H54 (cell line): Measurements from ENCODE around the gene UPK3A.

ENCODE experiments used
- DNase-seq: peaks from one replicate; pipeline ENCODE4 v3.0.0; 2011; ENCODE audit warnings: low spot score, mixed read lengths; ENCODE audit not compliant: insufficient read length
- FAIRE-seq: peaks from 3 replicates; lab custom pipeline; 2011; peaks lifted over from hg19 to GRCh38; lab: Jason Lieb, UNC
- POLR2A ChIP-seq: IDR thresholded peaks from 2 replicates; pipeline ENCODE4 v1.6.1; 2011; ENCODE audit warnings: low read depth, mild to moderate bottlenecking, low read length

Gene UPK3A

GRCh38 chr22:45330548-45330947 is 45.8 kb downstream of the UPK3A start:
- TF ChIP-seq POLR2A: no peak
- FAIRE-seq (no peak), DNase-seq (no peak)

DNA sequence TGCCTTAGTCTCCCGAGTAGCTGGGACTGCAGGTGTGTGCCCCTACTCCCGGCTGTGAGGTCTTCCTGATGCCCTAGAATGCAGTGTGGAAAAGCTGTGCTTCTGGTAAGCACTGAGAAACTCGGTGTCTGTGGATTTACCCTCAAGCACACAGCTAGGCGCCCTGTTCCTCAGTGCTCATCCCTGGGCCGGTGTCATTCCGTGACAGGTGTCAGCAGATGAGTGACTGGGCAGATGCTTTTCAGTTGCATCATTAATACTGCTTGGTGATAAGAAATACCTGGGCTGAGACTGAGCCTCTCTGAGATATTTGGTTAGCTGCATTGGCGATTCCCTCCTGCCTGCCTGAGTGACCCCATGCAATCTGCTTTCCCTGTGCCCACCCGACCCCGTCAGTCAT is 46.7 kb downstream of the UPK3A start:
- TF ChIP-seq POLR2A: no peak
- DNase-seq (no peak), FAIRE-seq (no peak)

- FAIRE-seq: no peak
- TF ChIP-seq POLR2A: no peak
- no peak for DNase-seq
These were observed 47.3 kb downstream of the UPK3A start for GRCh38 chr22:45332001-45332400.

DNA sequence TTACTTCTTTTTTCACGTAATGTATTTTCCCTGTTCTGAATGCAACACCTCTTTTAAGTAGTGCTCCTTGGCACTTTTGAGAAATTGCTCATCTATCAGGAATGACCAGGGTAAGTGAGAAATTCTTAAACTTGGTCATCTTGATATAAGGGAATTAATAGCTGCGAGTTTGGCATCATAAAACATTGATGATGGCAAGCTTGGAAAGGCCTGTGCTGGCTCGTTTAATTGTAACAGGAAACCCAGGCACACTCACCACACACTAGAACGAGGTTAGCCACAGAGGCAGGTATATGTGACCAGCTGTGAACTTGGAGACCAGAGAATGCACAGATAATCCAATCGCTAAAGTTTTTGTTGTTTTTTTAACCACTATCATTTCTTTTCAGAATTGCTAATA is 49.3 kb downstream of the UPK3A start:
- FAIRE-seq (no peak), DNase-seq (no peak)
- no peak for TF ChIP-seq POLR2A

- FAIRE-seq (no peak), DNase-seq (no peak)
These were observed 49.8 kb downstream of the UPK3A start for GRCh38 chr22:45334528-45334927.

GRCh38 chr22:45335021-45335818 is 50.5 kb downstream of the UPK3A start:
- DNase-seq (no peak), FAIRE-seq (no peak)
- no peak for TF ChIP-seq POLR2A

More at GRCh38 chr22:45334528-45334927, 49.8 kb downstream of the UPK3A start:
- TF ChIP-seq POLR2A: no peak

DNA sequence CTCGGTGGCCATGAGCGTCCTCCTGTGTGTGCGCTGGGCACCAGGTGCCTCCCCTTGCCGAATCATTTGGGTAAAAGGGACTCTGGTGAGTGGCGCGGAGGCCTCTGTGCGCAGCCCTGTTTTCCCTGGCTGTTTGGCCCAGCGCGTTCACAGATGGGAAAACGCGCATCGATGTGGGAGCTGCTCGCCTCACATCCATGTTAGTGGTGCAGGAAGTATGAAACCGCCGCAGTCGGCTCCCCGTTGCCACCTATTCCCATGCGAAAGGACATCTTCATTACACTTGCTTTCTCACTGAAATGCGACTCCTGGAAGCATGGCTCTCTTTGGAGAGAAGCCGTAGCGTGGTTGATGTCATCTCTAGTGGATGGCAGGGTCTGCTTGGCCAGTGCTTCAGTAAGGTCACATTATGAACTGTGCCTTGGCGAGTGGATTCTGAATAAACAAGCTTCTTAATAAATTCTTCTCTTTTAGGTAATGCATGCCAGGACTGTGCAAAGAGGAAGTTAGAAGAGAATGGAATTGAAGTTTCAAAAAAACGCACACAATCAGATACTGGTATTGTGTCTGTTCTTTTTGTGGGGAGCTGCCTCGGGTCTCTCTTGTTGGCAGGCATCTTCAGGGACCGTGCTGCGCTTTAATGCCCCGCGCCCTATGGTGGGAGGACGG is 51.2 kb downstream of the UPK3A start:
- no peak for DNase-seq
- no peak for FAIRE-seq
- TF ChIP-seq POLR2A: no peak

- DNase-seq: no peak
- FAIRE-seq: no peak
- no peak for TF ChIP-seq POLR2A
These were observed 52.3 kb downstream of the UPK3A start for GRCh38 chr22:45336971-45337431.

DNA sequence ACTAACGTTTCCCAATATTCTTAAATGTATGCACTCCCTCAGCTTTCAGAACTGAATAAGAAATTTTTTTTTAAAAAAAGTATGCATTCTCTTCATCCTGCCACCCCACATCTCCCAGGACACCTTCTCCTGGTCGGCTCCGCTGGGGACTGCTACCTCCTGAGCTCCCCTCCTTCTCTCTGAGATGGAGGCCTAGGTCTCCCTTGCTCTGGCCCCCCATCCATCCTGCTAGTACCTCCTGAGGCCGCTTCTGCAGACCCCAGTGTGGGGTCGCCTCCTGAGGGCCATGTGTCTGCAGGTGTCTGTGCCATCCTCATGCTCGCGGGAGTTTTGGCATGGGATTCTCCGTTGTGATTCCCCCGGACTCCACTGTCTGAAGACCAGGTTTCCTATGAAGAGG is 52.8 kb downstream of the UPK3A start:
- TF ChIP-seq POLR2A: no peak
- FAIRE-seq: no peak
- DNase-seq: no peak

- no peak for TF ChIP-seq POLR2A
- DNase-seq (no peak), FAIRE-seq (no peak)
These were observed 54.0 kb downstream of the UPK3A start for GRCh38 chr22:45338795-45339194.

- FAIRE-seq (no peak), DNase-seq (no peak)
- no peak for TF ChIP-seq POLR2A
These were observed 55.6 kb downstream of the UPK3A start for GRCh38 chr22:45340323-45340722.

GRCh38 chr22:45341498-45341897 is 56.7 kb downstream of the UPK3A start:
- TF ChIP-seq POLR2A: no peak
- no peak for DNase-seq
- FAIRE-seq: no peak

GRCh38 chr22:45343143-45343542 is 58.4 kb downstream of the UPK3A start:
- DNase-seq (no peak), FAIRE-seq (no peak)
- TF ChIP-seq POLR2A: no peak

- DNase-seq: no peak
- FAIRE-seq: no peak
- TF ChIP-seq POLR2A: no peak
These were observed 59.6 kb downstream of the UPK3A start for GRCh38 chr22:45344334-45344733.
